PC-3 (cell line): ENCODE results near the gene BNIP3. TPM values are rescaled to one million over a fixed set of nuclear protein-coding genes. Genes with fewer than 3 reads are reported as not detected.
"Not testable (repeated sequence)": the region's sequence is repeated elsewhere in the genome, so short reads cannot be mapped to it uniquely, and the experiment has no call there.

ENCODE experiments used
- ATAC-seq: fragments of 200-7000 bp; cut with Tn5 transposase; 2 replicates; pipeline ENCODE4 v1.9.1; 2020; ENCODE audit warnings: mild to moderate bottlenecking, moderate library complexity
- BruUV-seq: library from RNA; stranded (reverse); fragments of 400-500 nt; replicated peaks from 2 replicates; lab custom pipeline; 2021; lab: Mats Ljungman, UMichigan
- CTCF ChIA-PET: fragments of 300-600 bp; sonication (Branson Sonifier 250); formaldehyde crosslinking; loops from one replicate; lab custom pipeline; 2022; ENCODE audit warnings: antibody characterized with exemption; lab: Charles Lee
- POLR2A ChIA-PET: fragments of 300-600 bp; sonication (Branson Sonifier 250); formaldehyde crosslinking; loops from one replicate; lab custom pipeline; 2022; ENCODE audit warnings: antibody characterized with exemption; ENCODE audit not compliant: unreplicated experiment; lab: Charles Lee
- DNase-seq: peaks from one replicate; pipeline ENCODE4 v3.0.0-alpha.2; 2015
- H2AFZ ChIP-seq: fragments of 300-600 bp; sonication (generic); 2 replicates; pipeline ENCODE4 v1.6.0; 2016; ENCODE audit warnings: antibody characterized with exemption, low read length
- H3F3A ChIP-seq: fragments of 300-600 bp; sonication (generic); one replicate; pipeline ENCODE4 v1.6.0; 2017; ENCODE audit warnings: antibody characterized with exemption, low read length, control low read depth, mild to moderate bottlenecking; ENCODE audit not compliant: unreplicated experiment
- H3K27ac ChIP-seq: fragments of 300-600 bp; sonication (generic); 2 replicates; pipeline ENCODE4 v1.5.1; 2016; ENCODE audit warnings: mild to moderate bottlenecking, low read length
- H3K27me3 ChIP-seq: fragments of 300-600 bp; sonication (generic); 2 replicates; pipeline ENCODE4 v1.6.1; 2016; ENCODE audit warnings: low read length, mixed read lengths
- H3K36me3 ChIP-seq: fragments of 300-600 bp; sonication (generic); 2 replicates; pipeline ENCODE4 v1.6.1; 2016; ENCODE audit warnings: low read depth, mixed run types, low read length, mixed read lengths
- H3K4me1 ChIP-seq: fragments of 300-600 bp; sonication (generic); 2 replicates; pipeline ENCODE4 v1.5.1; 2016; ENCODE audit warnings: low read length; ENCODE audit not compliant: insufficient read depth
- H3K4me2 ChIP-seq: fragments of 300-600 bp; sonication (generic); 2 replicates; pipeline ENCODE4 v1.6.0; 2016; ENCODE audit warnings: low read length
- H3K4me3 ChIP-seq: fragments of 300-600 bp; sonication (generic); 2 replicates; pipeline ENCODE4 v1.5.1; 2016; ENCODE audit warnings: mild to moderate bottlenecking, low read length, mixed read lengths
- H3K79me2 ChIP-seq: fragments of 300-600 bp; sonication (generic); 2 replicates; pipeline ENCODE4 v1.6.1; 2017; ENCODE audit warnings: low read length, mixed read lengths
- H3K9ac ChIP-seq: fragments of 300-600 bp; sonication (generic); 2 replicates; pipeline ENCODE4 v1.6.0; 2016; ENCODE audit warnings: mild to moderate bottlenecking, low read length
- H3K9me2 ChIP-seq: fragments of 300-600 bp; sonication (generic); replicated peaks from 2 replicates; pipeline ENCODE4 v1.6.1; 2016; ENCODE audit warnings: mixed run types, low read length, mixed read lengths
- H3K9me3 ChIP-seq: fragments of 300-600 bp; sonication (generic); 2 replicates; pipeline ENCODE4 v1.6.1; 2016; ENCODE audit warnings: low read length, mixed read lengths
- H4K20me1 ChIP-seq: fragments of 300-600 bp; sonication (generic); 2 replicates; pipeline ENCODE4 v1.6.1; 2016; ENCODE audit warnings: low read length, mixed read lengths
- CTCF ChIP-seq: fragments of 300-600 bp; sonication (generic); conservative IDR thresholded peaks from 2 replicates; pipeline ENCODE4 v1.5.1; 2017; ENCODE audit warnings: antibody characterized with exemption, low read depth, mild to moderate bottlenecking, low read length
- EZH2 ChIP-seq: fragments of 300-600 bp; sonication (generic); IDR thresholded peaks from one replicate; pipeline ENCODE4 v1.6.1; 2017; ENCODE audit warnings: antibody characterized with exemption, mild to moderate bottlenecking, low read length; ENCODE audit not compliant: unreplicated experiment
- EZH2phosphoT487 ChIP-seq: fragments of 300-600 bp; sonication (generic); IDR thresholded peaks from 2 replicates; pipeline ENCODE4 v1.6.1; 2018; ENCODE audit warnings: mild to moderate bottlenecking, antibody characterized with exemption, low read length, borderline replicate concordance
- intact Hi-C: fragments of 100-400 bp; cut with micrococcal nuclease; formaldehyde crosslinking; loops from 2 replicates; pipeline ENCODE4 v1.9.0; 2023
- total RNA-seq: library from RNA; depleted of rRNA; stranded (reverse); fragments of >200 nt; gene quantifications from 2 replicates; pipeline ENCODE4 v1.2.3, GENCODE V29; 2014

Gene BNIP3
- total RNA-seq, 1 experiment from 2014 or later = 225 TPM

GRCh38 chr10:131955591-131956340 lies 26.0 kb downstream of the BNIP3 start:
- intact Hi-C loops = no loop called here
- Histone ChIP-seq H3K27me3 (no peaks in the 10 kb centered on the region), H4K20me1 (no peaks in the 10 kb centered on the region), H3K9me3 (no peaks in the 10 kb centered on the region), H3K4me2 (no peak overlapping the region), H3K36me3 (no peaks in the 10 kb centered on the region; the same call in 1 of the 2 replicates), H3F3A (no peaks in the 10 kb centered on the region), H3K4me1 (no peaks in the 10 kb centered on the region), H3K79me2 (no peaks in the 10 kb centered on the region), H3K9ac (no peak overlapping the region), H3K9me2 (no peaks in the 10 kb centered on the region), H2AFZ (no peak overlapping the region), H3K27ac (no peak overlapping the region), H3K4me3 (no peak overlapping the region)
- POLR2A ChIA-PET = no interaction called here
- CTCF ChIA-PET = no interaction called here
- BruUV-seq = TSS peak; percentile 26
- ATAC-seq = no peak
- no peak for DNase-seq
- no peak for TF ChIP-seq EZH2

- no peak overlapping the region for H3K27ac ChIP-seq
These were observed 27.3 kb downstream of the BNIP3 start for GRCh38 chr10:131954356-131954965.

GRCh38 chr10:131949908-131950307 lies 31.8 kb downstream of the BNIP3 start:
- H3K4me3 ChIP-seq, H3K79me2 ChIP-seq, H3F3A ChIP-seq, DNase-seq, ATAC-seq, POLR2A ChIA-PET, H3K9ac ChIP-seq, H3K27me3 ChIP-seq, H3K9me2 ChIP-seq, H3K4me2 ChIP-seq, CTCF ChIA-PET, H3K27ac ChIP-seq, H3K9me3 ChIP-seq, H4K20me1 ChIP-seq, BruUV-seq, H2AFZ ChIP-seq: not testable (repeated sequence)
- intact Hi-C loops = loop anchor here (5.0 kb wide), 1 partner anchor 48 kb away; the partner anchor contains the start of gene PPP2R2D
- Histone ChIP-seq H3K36me3 (peaks cover 22% of the 10 kb centered on the region), H3K4me1 (peaks cover 38% of the 10 kb centered on the region)

More at GRCh38 chr10:131954356-131954965, 27.3 kb downstream of the BNIP3 start:
- Histone ChIP-seq H3K36me3 (peaks cover 4% of the 10 kb centered on the region), H3K79me2 (no peaks in the 10 kb centered on the region), H3K9me2 (no peaks in the 10 kb centered on the region), H4K20me1 (no peaks in the 10 kb centered on the region), H3K4me2 (no peak overlapping the region), H3K9me3 (no peaks in the 10 kb centered on the region), H3F3A (no peaks in the 10 kb centered on the region), H3K4me3 (no peak overlapping the region), H2AFZ (no peak overlapping the region), H3K4me1 (no peaks in the 10 kb centered on the region), H3K27me3 (no peaks in the 10 kb centered on the region), H3K9ac (no peak overlapping the region)
- no peak for TF ChIP-seq CTCF
- no peak for TF ChIP-seq EZH2phosphoT487
- no peak for TF ChIP-seq EZH2
- POLR2A ChIA-PET = interaction anchor here (0.6 kb wide), 1 partner anchor 9 kb away, joined by 3 read pairs; no protein-coding TSS in a partner anchor
- no TSS peak for BruUV-seq
- ATAC-seq = no peak
- CTCF ChIA-PET = no interaction called here
- intact Hi-C loops = no loop called here
- DNase-seq = no peak
